ENCODE measurements around the gene GJC1. TPM values are rescaled to one million over a fixed set of nuclear protein-coding genes. Genes with fewer than 3 reads are reported as not detected.

The GJC1 gene
- total and polyA plus RNA-seq, 9 of the 15 experiments (the other 6 are each of a cell fraction or from before 2014, with no cell fraction given), result 0.04 to 1.4 (median 0.18) TPM; not detected in 1

GRCh38 chr17:44775136-44775837 is 54.8 kb downstream of the GJC1 start (continued):
- TF ChIP-seq SAP30 (IDR thresholded peaks at IDR 0.05; ENCODE audit: borderline replicate concordance, insufficient read depth, low read depth, low read length, poor library complexity, severe bottlenecking) (peak; percentile 79), FOXJ2 (tag; IDR thresholded peaks at IDR 0.05) (no peak), MAFK (IDR thresholded peaks at IDR 0.05; ENCODE audit: low read length) (no peak), SLC30A9 (CRISPR knock-in tag; IDR thresholded peaks at IDR 0.05) (no peak), ZFP30 (CRISPR knock-in tag; IDR thresholded peaks at IDR 0.05; ENCODE audit: borderline replicate concordance) (no peak), ZNF584 (CRISPR knock-in tag; IDR thresholded peaks at IDR 0.05; ENCODE audit: low read depth) (no peak), FOXA1 (IDR thresholded peaks at IDR 0.05; ENCODE audit: borderline replicate concordance) (no peak), NR4A1 (CRISPR knock-in tag; IDR thresholded peaks at IDR 0.05) (no peak), NR4A1 (tag; IDR thresholded peaks at IDR 0.05) (no peak), POLR2B (IDR thresholded peaks at IDR 0.05; ENCODE audit: low read depth, partially characterized antibody) (no peak), MCM5 (IDR thresholded peaks at IDR 0.05; ENCODE audit: low read depth) (no peak), IRF1 (CRISPR knock-in tag; IDR thresholded peaks at IDR 0.05; ENCODE audit: borderline replicate concordance) (no peak), ATF2 (CRISPR knock-in tag; IDR thresholded peaks at IDR 0.05) (no peak), ZNF695 (CRISPR knock-in tag; IDR thresholded peaks at IDR 0.05) (no peak), YY1 (IDR thresholded peaks at IDR 0.05; ENCODE audit: borderline replicate concordance in 1 of 3, control insufficient read depth in 1 of 3, extremely low read depth in 1 of 3, insufficient read depth in 3 of 3, insufficient read length in 1 of 3, insufficient replicate concordance in 2 of 3, low read depth in 1 of 3, low read length in 2 of 3) (peak in 1 of 3 experiments; percentile 73), FOXP4 (CRISPR knock-in tag; IDR thresholded peaks at IDR 0.05; ENCODE audit: borderline replicate concordance) (no peak)
- TF ChIP-seq, protein P1, sequence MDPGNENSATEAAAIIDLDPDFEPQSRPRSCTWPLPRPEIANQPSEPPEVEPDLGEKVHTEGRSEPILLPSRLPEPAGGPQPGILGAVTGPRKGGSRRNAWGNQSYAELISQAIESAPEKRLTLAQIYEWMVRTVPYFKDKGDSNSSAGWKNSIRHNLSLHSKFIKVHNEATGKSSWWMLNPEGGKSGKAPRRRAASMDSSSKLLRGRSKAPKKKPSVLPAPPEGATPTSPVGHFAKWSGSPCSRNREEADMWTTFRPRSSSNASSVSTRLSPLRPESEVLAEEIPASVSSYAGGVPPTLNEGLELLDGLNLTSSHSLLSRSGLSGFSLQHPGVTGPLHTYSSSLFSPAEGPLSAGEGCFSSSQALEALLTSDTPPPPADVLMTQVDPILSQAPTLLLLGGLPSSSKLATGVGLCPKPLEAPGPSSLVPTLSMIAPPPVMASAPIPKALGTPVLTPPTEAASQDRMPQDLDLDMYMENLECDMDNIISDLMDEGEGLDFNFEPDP (CRISPR knock-in tag; IDR thresholded peaks at IDR 0.05), result no peak
- TF ChIP-seq, protein P2, sequence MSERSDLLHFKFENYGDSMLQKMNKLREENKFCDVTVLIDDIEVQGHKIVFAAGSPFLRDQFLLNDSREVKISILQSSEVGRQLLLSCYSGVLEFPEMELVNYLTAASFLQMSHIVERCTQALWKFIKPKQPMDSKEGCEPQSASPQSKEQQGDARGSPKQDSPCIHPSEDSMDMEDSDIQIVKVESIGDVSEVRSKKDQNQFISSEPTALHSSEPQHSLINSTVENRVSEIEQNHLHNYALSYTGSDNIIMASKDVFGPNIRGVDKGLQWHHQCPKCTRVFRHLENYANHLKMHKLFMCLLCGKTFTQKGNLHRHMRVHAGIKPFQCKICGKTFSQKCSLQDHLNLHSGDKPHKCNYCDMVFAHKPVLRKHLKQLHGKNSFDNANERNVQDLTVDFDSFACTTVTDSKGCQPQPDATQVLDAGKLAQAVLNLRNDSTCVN (CRISPR knock-in tag; IDR thresholded peaks at IDR 0.05), result no peak
